ENCODE data around the gene TMEM63C.

- TF ChIP-seq POLR2A (IDR thresholded peaks at IDR 0.05) (no peak), CTCF (IDR thresholded peaks at IDR 0.05) (no peak)
Measured at GRCh38 chr14:77189479-77189878, 7.9 kb downstream of the TMEM63C start.
